ENCODE data around the gene PPP1R10. TPM values are rescaled to one million over a fixed set of nuclear protein-coding genes. Genes with fewer than 3 reads are reported as not detected.

Gene PPP1R10
- total RNA-seq, 1 donor from 2014 or later = 68.8 TPM

DNA sequence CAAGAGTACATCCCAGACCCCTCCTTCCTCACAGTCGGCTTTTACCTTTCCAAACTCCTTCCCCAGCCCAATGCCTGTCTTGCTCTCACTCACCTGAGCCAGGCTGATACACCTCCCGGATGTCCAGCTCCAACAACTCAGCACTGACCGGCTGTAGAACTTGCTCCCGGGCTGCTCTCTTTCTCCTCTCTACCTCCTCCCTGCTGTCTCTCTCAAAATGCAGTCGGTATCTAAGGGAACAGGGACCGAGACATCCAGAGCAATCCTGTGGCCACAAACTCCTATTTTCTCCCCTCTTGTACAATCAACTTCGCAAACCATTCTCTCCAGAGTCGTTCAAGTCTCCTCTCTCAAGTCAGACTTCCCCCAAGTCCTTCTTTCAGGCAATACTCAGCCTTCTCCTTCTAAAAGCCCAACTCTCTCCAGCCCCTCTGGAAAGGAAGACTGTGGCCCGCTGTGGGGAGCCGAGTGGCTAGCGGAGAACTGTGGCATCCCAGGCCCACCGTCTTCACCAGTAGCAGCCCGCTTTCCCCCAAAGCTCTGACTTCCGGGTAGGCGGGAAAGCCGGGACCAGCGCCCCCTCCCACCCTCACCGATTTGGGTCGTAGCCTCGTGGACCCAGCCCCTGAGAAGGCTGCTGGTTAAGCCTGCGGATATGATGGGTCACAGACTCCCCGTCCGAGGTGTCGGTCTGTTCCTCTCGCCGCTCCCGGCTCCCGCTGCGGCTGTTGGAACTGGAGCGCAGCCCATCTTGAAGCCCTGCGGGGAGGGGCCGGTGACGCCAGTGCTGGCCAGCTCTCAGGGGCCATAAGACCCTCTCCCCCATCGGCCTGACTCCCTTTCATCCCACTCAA, 61.9 kb downstream of the PPP1R10 start:
- DNase-seq (peak; percentile 65), ATAC-seq (peak; percentile 14 to 20)
- TF ChIP-seq, protein P1, sequence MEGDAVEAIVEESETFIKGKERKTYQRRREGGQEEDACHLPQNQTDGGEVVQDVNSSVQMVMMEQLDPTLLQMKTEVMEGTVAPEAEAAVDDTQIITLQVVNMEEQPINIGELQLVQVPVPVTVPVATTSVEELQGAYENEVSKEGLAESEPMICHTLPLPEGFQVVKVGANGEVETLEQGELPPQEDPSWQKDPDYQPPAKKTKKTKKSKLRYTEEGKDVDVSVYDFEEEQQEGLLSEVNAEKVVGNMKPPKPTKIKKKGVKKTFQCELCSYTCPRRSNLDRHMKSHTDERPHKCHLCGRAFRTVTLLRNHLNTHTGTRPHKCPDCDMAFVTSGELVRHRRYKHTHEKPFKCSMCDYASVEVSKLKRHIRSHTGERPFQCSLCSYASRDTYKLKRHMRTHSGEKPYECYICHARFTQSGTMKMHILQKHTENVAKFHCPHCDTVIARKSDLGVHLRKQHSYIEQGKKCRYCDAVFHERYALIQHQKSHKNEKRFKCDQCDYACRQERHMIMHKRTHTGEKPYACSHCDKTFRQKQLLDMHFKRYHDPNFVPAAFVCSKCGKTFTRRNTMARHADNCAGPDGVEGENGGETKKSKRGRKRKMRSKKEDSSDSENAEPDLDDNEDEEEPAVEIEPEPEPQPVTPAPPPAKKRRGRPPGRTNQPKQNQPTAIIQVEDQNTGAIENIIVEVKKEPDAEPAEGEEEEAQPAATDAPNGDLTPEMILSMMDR (IDR thresholded peaks at IDR 0.05) = no peak
- Histone ChIP-seq H3K4me1 (peaks cover 24% of the 10 kb centered on the region), H3K27ac (peak overlapping the region; percentile 98), H3K4me3 (peak overlapping the region; percentile 92), H3K9me3 (no peaks in the 10 kb centered on the region), H3K36me3 (peaks cover 45% of the 10 kb centered on the region), H3K27me3 (ENCODE audit: low read depth) (no peaks in the 10 kb centered on the region)
- intact Hi-C loops (cut with DNase I) = no loop called here

DNA sequence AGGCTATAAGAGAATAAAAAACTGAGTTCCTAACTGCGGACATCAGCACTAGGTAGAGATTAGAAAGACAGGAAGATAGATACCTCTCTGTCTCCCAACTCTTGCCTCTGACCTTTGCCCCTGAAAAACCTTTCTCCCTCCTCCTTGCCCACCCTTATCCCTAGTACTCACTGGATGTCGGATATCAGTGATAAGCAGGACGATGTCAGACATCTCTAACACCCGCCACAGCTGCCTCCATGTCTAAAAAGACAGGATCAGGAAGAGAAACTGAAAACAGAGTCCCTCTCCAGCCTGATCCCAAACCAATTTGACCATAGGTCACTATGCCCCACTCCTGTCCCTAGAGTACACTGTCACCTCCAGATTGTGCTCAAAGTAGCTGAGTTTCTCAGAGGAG, 62.6 kb downstream of the PPP1R10 start:
- Histone ChIP-seq H3K4me3 (peak overlapping the region; percentile 92), H3K36me3 (peaks cover 52% of the 10 kb centered on the region), H3K4me1 (peaks cover 24% of the 10 kb centered on the region), H3K9me3 (no peaks in the 10 kb centered on the region), H3K27me3 (ENCODE audit: low read depth) (no peaks in the 10 kb centered on the region), H3K27ac (peak overlapping the region; percentile 98)
- TF ChIP-seq, protein P1 (IDR thresholded peaks at IDR 0.05) = no peak
- DNase-seq (no peak), ATAC-seq (no peak)
- intact Hi-C loops (cut with DNase I) = no loop called here

Small RNA genes lying within 50 kb of the gene (microRNA-seq; reads per million reads assigned to microRNA genes)
- 46.8 reads per million, percentile 39 among the genes with 10 or more reads in this experiment for gene MIR877 (ENCODE audit: borderline number of aligned reads)

Other genes starting within 250 kb of the PPP1R10 start
- gene HLA-E, start 127.7 kb downstream of the PPP1R10 start, total RNA-seq = 1,079 TPM
- gene GNL1, start 60.8 kb downstream of the PPP1R10 start, total RNA-seq = 54.9 TPM
- 7.5 TPM for gene PRR3, start 59.9 kb downstream of the PPP1R10 start, total RNA-seq
- 40.0 TPM for gene ABCF1, start 45.8 kb downstream of the PPP1R10 start, total RNA-seq
- 55.0 TPM for gene MRPS18B, start 597 bp upstream of the PPP1R10 start, total RNA-seq
- gene ATAT1, start 9.6 kb upstream of the PPP1R10 start, total RNA-seq = 8.9 TPM
- 19.9 TPM for gene C6orf136, start 29.9 kb upstream of the PPP1R10 start, total RNA-seq
- 28.4 TPM for gene DHX16, start 55.8 kb upstream of the PPP1R10 start, total RNA-seq
- 78.5 TPM for gene PPP1R18, start 69.4 kb upstream of the PPP1R10 start, total RNA-seq
- gene NRM, start 73.7 kb upstream of the PPP1R10 start, total RNA-seq = 10.0 TPM
- 24.5 TPM for gene MDC1, start 100.0 kb upstream of the PPP1R10 start, total RNA-seq
- 292 TPM for gene TUBB, start 103.1 kb upstream of the PPP1R10 start, total RNA-seq
- 151 TPM for gene FLOT1, start 125.4 kb upstream of the PPP1R10 start, total RNA-seq
- gene IER3, start 127.3 kb upstream of the PPP1R10 start, total RNA-seq = 18.0 TPM